Peyer's patch (tissue), 4 donors: ENCODE results near the gene KRTAP1-4. TPM values are rescaled to one million over a fixed set of nuclear protein-coding genes. Genes with fewer than 3 reads are reported as not detected.

Experiments used
- DNase-seq, 3 donors: peaks; one replicate each; pipeline ENCODE4 v3.0.0-alpha.2; 2017 to 2019
- H3K27ac ChIP-seq, 4 donors: fragments of 200-600 bp; sonication (generic); one replicate each; pipeline ENCODE4 v1.5.1; 2016 to 2019
- H3K27me3 ChIP-seq, 2 donors: fragments of 200-600 bp; sonication (generic); one replicate each; pipeline ENCODE4 v1.5.1; 2019
- H3K36me3 ChIP-seq, 3 donors: fragments of 200-600 bp; sonication (generic); one replicate each; pipeline ENCODE4 v1.5.1; 2016 to 2019
- H3K4me1 ChIP-seq, 4 donors: fragments of 200-600 bp; sonication (generic); one replicate each; pipeline ENCODE4 v1.5.1; 2016 to 2019
- H3K4me3 ChIP-seq, 4 donors: fragments of 200-600 bp; sonication (generic); 1 replicate in 3 of 4; 2 replicates in 1 of 4; pipeline ENCODE4 v1.5.1; 2016 to 2019; ENCODE audit warnings: mild to moderate bottlenecking in 1 of 4
- H3K9me3 ChIP-seq, 4 donors: fragments of 200-600 bp; sonication (generic); one replicate each; pipeline ENCODE4 v1.5.1; 2016 to 2019; ENCODE audit warnings: mild to moderate bottlenecking in 1 of 4
- CTCF ChIP-seq, 6 experiments: fragments of 450-650 bp in 4 of 6; fragments of 200-600 bp in 2 of 6; sonication (generic) in 1 of 6; IDR thresholded peaks; one replicate each; pipeline ENCODE4 v1.5.1; 2017 to 2019; ENCODE audit warnings: antibody characterized with exemption in 6 of 6, mild to moderate bottlenecking in 3 of 6, moderate library complexity in 1 of 6
- POLR2A ChIP-seq, 2 donors: fragments of 450-650 bp; IDR thresholded peaks; one replicate each; pipeline ENCODE4 v1.5.1; 2017; ENCODE audit warnings: antibody characterized with exemption in 2 of 2, mild to moderate bottlenecking in 2 of 2, moderate library complexity in 2 of 2
- total RNA-seq, 4 donors: library from RNA; depleted of rRNA; stranded (reverse); fragments of >200 nt; gene quantifications; one replicate each; pipeline ENCODE4 v1.1.0, GENCODE V29; 2016

KRTAP1-4 gene
- total RNA-seq, 4 donors from 2014 or later, result not detected

- Histone ChIP-seq H3K36me3 (no peaks in the 10 kb centered on the region), H3K4me3 (no peak overlapping the region), H3K4me1 (no peaks in the 10 kb centered on the region), H3K27me3 (no peaks in the 10 kb centered on the region), H3K27ac (no peak overlapping the region), H3K9me3 (no peaks in the 10 kb centered on the region)
- TF ChIP-seq POLR2A (IDR thresholded peaks at IDR 0.05) (no peak), CTCF (IDR thresholded peaks at IDR 0.05) (no peak)
- DNase-seq, result no peak
These were observed 19.6 kb downstream of the KRTAP1-4 start for GRCh38 chr17:41010441-41010840.

- Histone ChIP-seq H3K4me1 (no peaks in the 10 kb centered on the region), H3K36me3 (no peaks in the 10 kb centered on the region), H3K27me3 (no peaks in the 10 kb centered on the region), H3K4me3 (no peak overlapping the region), H3K9me3 (no peaks in the 10 kb centered on the region), H3K27ac (no peak overlapping the region)
- TF ChIP-seq POLR2A (IDR thresholded peaks at IDR 0.05) (no peak), CTCF (IDR thresholded peaks at IDR 0.05) (no peak)
- DNase-seq, result no peak
These were observed 20.1 kb downstream of the KRTAP1-4 start for GRCh38 chr17:41009936-41010335.

GRCh38 chr17:41009301-41009760 is 20.7 kb downstream of the KRTAP1-4 start:
- TF ChIP-seq CTCF (IDR thresholded peaks at IDR 0.05), result no peak
- no peak for TF ChIP-seq POLR2A (IDR thresholded peaks at IDR 0.05)
- Histone ChIP-seq H3K27ac (no peak overlapping the region), H3K4me3 (no peak overlapping the region), H3K36me3 (no peaks in the 10 kb centered on the region), H3K9me3 (no peaks in the 10 kb centered on the region), H3K4me1 (no peaks in the 10 kb centered on the region), H3K27me3 (no peaks in the 10 kb centered on the region)
- DNase-seq, result no peak

GRCh38 chr17:41008811-41009210 is 21.2 kb downstream of the KRTAP1-4 start, which contains the start of gene KRTAP3-1:
Gene KRTAP3-1, minus strand, starts transcription at chr17:41009128. Its CDS starts 54 bp downstream, at chr17:41009074.
- TF ChIP-seq CTCF (IDR thresholded peaks at IDR 0.05) (no peak), POLR2A (IDR thresholded peaks at IDR 0.05) (no peak)
- Histone ChIP-seq H3K9me3 (no peaks in the 10 kb centered on the region), H3K4me3 (no peak within 1 kb of the TSS), H3K36me3 (no peaks in the 10 kb centered on the region), H3K27ac (no peak within 1 kb of the TSS), H3K27me3 (no peaks in the 10 kb centered on the region), H3K4me1 (no peaks in the 10 kb centered on the region)
- no peak for DNase-seq

GRCh38 chr17:41004397-41004796 is 25.6 kb downstream of the KRTAP1-4 start:
- no peak for DNase-seq
- H3K36me3 ChIP-seq, result no peaks in the 10 kb centered on the region
- no peaks in the 10 kb centered on the region for H3K4me1 ChIP-seq
- TF ChIP-seq CTCF (IDR thresholded peaks at IDR 0.05) (no peak), POLR2A (IDR thresholded peaks at IDR 0.05) (no peak)
- H3K27me3 ChIP-seq, result no peaks in the 10 kb centered on the region
- no peaks in the 10 kb centered on the region for H3K9me3 ChIP-seq
- H3K27ac ChIP-seq, result no peak overlapping the region
- no peak overlapping the region for H3K4me3 ChIP-seq

- DNase-seq, result no peak
- no peak overlapping the region for H3K27ac ChIP-seq
- no peaks in the 10 kb centered on the region for H3K4me1 ChIP-seq
- H3K4me3 ChIP-seq, result no peak overlapping the region
- no peaks in the 10 kb centered on the region for H3K9me3 ChIP-seq
- no peaks in the 10 kb centered on the region for H3K27me3 ChIP-seq
- H3K36me3 ChIP-seq, result no peaks in the 10 kb centered on the region
- TF ChIP-seq POLR2A (IDR thresholded peaks at IDR 0.05), result no peak
- TF ChIP-seq CTCF (IDR thresholded peaks at IDR 0.05), result no peak
These were observed 26.1 kb downstream of the KRTAP1-4 start for GRCh38 chr17:41003926-41004325.
